ENCODE measurements around the gene GBX2.

DNA sequence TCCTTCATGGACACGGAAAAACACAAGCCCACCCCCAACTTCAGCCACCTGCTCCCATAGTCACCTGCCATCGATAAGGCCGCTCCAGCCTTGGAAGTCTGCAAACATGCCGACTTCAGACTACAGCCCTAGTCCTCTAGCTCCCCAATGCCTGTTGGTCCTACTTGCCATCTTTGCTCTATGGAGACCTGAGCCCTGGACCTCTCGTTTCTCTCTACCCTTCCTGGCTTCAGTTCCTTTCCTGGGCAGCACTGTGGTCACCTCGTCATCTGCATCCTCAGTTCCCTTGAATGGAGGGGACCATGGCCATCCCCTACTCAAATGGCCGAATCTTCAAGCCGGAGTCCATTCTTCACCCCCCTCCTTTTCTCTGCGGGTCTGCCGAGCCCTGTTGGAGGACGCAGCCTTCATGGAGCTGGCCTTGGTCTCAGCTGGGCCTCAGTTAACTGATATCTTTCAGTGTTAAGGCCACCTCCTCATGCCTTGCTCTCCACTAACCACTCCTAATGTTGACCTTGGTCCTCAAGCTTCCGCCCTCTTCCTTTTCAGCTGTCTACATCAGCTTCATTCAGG lies 47.7 kb upstream of the GBX2 start:
- TF ChIP-seq, protein P1, sequence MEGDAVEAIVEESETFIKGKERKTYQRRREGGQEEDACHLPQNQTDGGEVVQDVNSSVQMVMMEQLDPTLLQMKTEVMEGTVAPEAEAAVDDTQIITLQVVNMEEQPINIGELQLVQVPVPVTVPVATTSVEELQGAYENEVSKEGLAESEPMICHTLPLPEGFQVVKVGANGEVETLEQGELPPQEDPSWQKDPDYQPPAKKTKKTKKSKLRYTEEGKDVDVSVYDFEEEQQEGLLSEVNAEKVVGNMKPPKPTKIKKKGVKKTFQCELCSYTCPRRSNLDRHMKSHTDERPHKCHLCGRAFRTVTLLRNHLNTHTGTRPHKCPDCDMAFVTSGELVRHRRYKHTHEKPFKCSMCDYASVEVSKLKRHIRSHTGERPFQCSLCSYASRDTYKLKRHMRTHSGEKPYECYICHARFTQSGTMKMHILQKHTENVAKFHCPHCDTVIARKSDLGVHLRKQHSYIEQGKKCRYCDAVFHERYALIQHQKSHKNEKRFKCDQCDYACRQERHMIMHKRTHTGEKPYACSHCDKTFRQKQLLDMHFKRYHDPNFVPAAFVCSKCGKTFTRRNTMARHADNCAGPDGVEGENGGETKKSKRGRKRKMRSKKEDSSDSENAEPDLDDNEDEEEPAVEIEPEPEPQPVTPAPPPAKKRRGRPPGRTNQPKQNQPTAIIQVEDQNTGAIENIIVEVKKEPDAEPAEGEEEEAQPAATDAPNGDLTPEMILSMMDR (IDR thresholded peaks at IDR 0.05) = no peak
- no peak for TF ChIP-seq EP300 (IDR thresholded peaks at IDR 0.05)
- no peak for TF ChIP-seq POLR2A (IDR thresholded peaks at IDR 0.05)
